Measurements from ENCODE around the gene PSME3IP1.

GRCh38 chr16:57178196-57178595, 7.6 kb downstream of the PSME3IP1 start:
- TF ChIP-seq, protein P1, sequence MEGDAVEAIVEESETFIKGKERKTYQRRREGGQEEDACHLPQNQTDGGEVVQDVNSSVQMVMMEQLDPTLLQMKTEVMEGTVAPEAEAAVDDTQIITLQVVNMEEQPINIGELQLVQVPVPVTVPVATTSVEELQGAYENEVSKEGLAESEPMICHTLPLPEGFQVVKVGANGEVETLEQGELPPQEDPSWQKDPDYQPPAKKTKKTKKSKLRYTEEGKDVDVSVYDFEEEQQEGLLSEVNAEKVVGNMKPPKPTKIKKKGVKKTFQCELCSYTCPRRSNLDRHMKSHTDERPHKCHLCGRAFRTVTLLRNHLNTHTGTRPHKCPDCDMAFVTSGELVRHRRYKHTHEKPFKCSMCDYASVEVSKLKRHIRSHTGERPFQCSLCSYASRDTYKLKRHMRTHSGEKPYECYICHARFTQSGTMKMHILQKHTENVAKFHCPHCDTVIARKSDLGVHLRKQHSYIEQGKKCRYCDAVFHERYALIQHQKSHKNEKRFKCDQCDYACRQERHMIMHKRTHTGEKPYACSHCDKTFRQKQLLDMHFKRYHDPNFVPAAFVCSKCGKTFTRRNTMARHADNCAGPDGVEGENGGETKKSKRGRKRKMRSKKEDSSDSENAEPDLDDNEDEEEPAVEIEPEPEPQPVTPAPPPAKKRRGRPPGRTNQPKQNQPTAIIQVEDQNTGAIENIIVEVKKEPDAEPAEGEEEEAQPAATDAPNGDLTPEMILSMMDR (conservative IDR thresholded peaks at IDR 0.05 in 1 of 2, IDR thresholded peaks at IDR 0.05 in 1 of 2; ENCODE audit: extremely low read depth in 1 of 2, insufficient read depth in 1 of 2, low read depth in 1 of 2, low read length in 2 of 2) = no peak
- no peak for TF ChIP-seq EZH2 (IDR thresholded peaks at IDR 0.05; ENCODE audit: borderline replicate concordance, low read length)
